ENCODE measurements around the gene ANKRD10.
A peak's percentile ranks its signal among the peaks of the same experiment; 100 is the strongest.

The ANKRD10 gene

GRCh38 chr13:110885516-110885915 is 29.4 kb downstream of the ANKRD10 start:
- DNase-seq: no peak

GRCh38 chr13:110884517-110884916 is 30.4 kb downstream of the ANKRD10 start:
- DNase-seq: no peak

GRCh38 chr13:110883542-110883941 is 31.3 kb downstream of the ANKRD10 start:
- no peak for DNase-seq

GRCh38 chr13:110882972-110883371 is 31.9 kb downstream of the ANKRD10 start:
- no peak for DNase-seq

DNA sequence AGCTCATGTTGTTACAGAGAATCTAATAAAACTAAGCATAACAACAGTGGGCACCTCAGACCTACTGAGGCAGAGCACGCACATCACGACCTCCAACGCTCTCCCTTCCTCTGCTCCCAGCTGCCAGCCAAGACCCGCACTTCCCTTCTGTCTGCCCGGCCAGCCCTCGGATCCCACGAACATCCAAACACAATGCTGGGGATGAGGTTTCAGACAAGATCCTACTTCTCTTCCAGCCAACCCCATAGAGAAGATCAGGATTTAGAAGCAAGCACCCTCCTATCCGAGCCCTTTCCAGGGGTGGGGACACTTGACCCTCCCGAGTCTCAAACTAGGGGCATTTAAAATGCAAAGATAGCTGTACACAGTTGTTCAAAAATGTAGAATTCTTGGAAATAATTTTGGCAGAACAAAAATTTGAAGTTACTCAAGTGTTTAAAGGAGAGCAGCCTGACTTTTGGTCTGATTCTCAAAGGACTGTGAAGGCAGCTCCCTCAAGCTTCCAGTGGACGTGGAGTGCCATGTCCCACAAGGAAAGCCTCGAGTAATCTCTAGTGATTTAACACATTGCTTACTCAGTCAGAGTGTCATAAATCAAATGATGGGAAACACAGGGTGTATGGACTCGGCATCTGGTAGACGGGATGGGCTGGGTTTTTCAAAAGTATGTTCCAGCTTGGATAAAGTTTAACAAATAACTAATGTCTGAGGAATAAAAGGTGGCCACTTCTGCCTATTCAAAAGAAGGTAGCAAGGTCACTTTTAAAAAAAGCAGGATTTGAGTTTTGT is 32.8 kb downstream of the ANKRD10 start:
- DNase-seq: no peak

GRCh38 chr13:110880627-110881026 is 34.2 kb downstream of the ANKRD10 start:
- no peak for DNase-seq

DNA sequence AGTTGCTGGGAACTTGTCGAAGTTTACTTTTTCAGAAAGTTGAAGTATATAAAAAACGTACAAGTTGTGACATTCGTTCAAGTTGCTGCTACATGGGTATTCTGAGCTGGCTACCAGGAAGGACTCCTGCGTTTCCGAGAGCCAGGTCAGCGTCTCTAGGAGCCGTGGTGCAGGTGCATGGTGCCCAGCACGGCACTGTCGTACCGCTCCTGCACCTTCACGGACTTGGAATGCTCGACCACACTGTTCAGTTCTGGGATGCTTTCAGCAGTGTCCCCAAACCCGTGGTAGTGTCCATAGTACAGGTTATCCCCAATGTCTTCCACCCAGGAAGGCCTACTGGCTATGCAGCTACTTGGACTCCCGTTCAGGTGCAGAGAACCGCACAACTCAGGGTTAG is 35.4 kb downstream of the ANKRD10 start:
- DNase-seq: no peak

DNA sequence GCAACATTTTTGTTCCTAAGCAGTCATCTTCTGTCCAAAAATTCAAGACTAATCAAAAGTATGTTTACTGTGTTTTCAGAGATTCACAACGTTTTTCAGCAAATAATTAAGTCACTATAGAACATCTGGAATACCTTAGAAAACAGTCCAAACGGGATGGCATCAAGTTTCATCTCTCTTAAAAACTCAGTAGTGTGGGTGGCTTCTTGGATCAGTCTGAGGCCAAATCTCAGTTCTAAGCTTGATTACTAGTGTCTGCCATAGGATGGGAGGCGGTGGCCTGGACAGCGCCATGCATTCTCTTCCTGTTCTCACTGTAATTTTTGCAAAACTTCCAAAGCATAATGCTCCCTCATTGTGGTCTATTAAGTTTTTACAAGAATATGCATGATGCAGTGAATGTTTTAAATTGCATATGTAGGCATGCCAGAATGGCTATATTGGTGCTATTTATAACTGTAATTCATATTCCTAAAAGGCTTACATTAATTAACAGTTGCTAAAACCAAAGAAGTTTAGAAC is 37.1 kb downstream of the ANKRD10 start:
- no peak for DNase-seq

DNA sequence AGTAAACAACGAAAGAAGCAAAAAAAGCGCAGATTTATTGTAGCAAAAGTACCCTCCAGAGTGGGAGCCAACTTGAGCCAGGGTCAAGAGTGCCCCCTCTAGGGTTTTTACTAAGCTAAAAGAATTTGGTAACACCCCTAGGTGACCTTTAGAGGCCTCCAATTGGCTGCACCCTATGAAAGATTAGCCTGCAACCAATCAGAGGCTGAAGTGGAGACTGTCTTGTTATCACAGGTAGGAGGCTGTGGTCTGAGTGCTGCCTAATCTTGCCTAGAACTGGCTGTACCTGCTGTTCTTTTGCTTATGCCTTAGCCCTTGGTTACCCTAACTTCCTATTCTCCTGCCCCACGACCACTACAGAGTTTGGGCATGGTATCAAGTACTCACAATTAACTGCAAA is 38.3 kb downstream of the ANKRD10 start:
- no peak for DNase-seq

DNA sequence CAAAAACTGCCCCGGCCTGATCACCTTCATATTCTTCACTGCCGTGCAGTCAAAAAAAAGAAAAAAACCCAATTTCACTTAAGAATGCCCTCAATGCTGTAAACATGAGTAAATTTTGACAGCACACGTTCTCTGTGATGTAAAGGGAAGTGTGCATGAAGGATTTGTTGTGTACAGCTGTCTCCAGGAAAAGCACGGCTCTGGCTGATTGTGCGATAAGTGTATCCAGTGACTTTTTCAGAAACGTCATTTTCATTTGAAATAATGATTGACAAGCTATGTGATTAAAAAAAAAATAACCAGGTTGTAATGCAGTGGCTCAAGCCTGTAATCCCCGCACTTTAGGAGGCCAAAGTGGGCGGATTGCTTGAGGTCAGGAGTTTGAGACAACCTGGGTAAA is 39.6 kb downstream of the ANKRD10 start:
- DNase-seq: no peak

- peak; percentile 25 for DNase-seq
Measured at GRCh38 chr13:110874508-110874960, 40.3 kb downstream of the ANKRD10 start.

DNA sequence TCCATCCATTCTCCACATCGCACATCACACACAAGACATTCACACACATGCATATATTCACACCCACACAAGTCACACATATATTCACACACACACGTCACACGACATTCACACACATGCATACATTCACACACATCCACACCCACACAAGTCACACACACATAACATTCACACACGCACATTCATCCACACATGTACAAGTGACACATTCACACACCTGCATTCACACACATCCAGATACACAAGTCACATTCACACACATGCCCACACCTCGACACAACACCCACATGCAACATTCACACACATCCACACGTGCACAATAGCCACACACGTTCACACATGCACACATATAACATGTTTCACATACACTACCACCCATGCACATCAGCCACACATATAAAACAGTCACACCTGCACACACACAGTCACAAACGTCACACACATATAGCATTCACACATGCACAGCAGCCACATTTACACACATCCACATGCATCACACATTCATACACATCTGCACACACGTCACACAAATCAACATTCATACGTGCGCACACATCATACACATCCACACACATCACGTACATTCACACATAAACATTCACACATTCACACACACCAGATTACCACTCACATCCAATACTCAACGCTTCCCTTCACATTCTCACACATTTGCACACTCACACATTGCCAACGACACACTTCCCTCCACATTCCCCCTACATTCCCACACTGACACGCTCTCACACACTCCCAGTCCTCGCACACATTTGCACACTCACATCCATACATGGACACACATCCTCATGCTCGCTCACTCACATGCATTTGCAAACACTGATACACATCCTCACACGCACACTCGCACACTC is 41.0 kb downstream of the ANKRD10 start:
- DNase-seq: no peak

DNA sequence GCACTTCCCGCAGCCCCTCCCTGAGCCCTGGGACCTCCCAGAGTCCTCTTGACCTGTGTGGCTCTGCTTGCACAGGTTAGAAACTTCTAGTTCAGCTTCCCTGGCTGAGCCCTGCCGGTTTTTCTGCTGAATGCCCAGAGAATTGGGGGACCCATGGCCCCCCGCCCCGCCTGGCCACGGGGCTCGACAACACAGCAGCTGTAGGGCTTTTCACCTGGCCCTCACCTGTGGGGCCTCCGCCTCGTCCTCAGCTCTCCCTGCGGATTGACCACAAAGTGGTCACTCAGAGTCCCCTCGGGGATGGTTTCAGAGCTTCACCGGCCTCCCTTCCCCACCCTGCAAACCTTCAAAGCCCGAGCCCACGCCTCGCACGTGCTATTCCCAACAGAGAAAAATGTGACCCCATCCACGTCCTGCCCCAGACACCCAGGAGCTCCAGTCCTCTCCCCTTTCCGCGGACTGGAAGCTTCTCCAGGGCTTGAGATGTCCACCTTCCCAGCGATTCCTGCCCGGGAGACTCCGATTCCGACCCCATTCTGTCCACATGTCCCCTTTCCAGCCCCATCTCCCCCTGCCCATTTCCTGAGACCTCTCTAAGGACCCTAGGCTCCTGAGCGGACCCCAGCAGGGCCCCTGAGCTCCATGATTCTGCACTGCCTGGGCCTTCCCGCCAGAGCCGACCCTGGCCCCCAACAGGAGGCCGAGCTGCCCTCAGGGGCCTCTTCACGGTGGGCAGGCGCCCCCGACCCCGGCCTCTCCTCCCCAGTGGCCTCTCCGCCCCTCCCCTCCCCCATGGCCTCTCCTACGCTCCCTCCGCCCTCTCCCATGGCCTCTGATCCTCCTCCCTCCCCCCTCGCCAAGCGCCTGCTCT is 41.9 kb downstream of the ANKRD10 start:
- DNase-seq: no peak

- no peak for DNase-seq
Measured at GRCh38 chr13:110872034-110872767, 42.7 kb downstream of the ANKRD10 start.

- no peak for DNase-seq
Measured at GRCh38 chr13:110869805-110870706, 44.8 kb downstream of the ANKRD10 start.

DNA sequence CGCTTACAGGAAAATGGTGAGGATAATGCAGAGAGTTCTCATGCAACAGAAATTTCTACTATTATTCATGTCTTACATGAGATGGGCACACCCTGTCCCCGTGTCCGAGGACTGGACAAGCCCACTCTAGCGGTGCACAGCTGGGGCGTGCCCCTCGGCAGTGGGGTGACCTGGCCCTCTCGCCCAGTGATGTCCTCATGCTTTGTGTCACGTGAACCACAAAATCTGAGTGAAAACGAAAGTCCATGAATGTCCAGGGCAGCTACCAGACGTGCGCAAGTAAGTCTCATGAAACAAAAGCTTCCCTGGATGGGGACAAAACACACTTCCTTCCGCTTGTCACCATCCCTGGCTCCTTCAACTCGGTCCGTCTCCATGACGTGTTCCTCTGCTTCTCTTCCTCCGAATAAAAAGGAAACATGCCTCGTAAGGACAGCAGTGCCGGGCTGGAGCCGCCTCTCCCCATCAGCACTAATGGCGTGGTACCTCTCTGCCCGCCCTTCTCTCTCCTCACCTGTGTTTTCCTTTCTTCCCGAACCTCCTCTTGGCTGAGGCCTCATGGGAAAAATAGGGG is 45.6 kb downstream of the ANKRD10 start:
- no peak for DNase-seq

- no peak for DNase-seq
Measured at GRCh38 chr13:110868720-110869119, 46.1 kb downstream of the ANKRD10 start.

- no peak for DNase-seq
Measured at GRCh38 chr13:110867380-110867779, 47.5 kb downstream of the ANKRD10 start.

DNA sequence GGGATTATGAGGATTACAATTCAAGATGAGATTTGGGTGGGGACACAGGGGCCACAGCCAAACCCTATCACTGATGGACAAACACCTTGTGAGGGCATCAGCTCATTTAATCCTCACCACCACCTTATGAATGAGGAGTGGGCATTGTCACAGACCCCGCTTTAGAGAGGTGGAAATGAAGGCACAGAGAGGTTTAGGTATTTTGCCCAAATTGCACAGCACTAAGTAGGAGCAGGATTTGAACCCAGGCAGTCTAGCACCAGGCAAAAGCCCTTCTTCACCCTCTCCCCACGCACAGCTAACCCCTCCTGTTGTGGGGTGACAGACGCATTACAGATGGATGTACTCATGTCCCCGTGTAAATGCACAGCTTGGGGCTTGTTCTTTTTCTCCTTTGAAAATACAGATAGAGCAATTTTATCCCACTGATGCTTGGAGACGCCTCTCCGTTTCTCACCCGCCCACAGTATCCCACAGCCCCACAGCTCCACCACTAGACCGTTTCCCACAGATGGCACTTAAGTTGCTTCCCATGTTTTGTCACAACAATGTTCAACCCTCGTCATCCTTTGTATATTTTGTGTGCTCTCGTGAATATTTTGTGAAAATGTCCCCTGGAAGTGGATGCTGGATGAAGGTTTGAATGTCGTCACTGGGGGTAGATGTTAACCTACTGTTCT is 48.2 kb downstream of the ANKRD10 start:
- no peak for DNase-seq

GRCh38 chr13:110863685-110864084 is 51.2 kb downstream of the ANKRD10 start:
- DNase-seq: no peak
